Calu3 (cell line): ENCODE measurements around the gene NCCRP1. TPM values are rescaled to one million over a fixed set of nuclear protein-coding genes. Genes with fewer than 3 reads are reported as not detected.

Experiments used
- BruUV-seq: library from RNA; stranded (reverse); fragments of 400-500 nt; replicated peaks from 2 replicates; lab custom pipeline; 2021; lab: Mats Ljungman, UMichigan
- CTCF ChIA-PET: fragments of 300-600 bp; sonication (Branson Sonifier 250); formaldehyde crosslinking; loops from one replicate; lab custom pipeline; 2022; ENCODE audit warnings: antibody characterized with exemption; lab: Charles Lee
- DNase-seq: peaks from one replicate; pipeline ENCODE4 v3.0.0; 2022
- H3K27ac Mint-ChIP-seq: one replicate; pipeline ENCODE4 v1.8.0; 2022; ENCODE audit warnings: mixed read lengths; ENCODE audit not compliant: unreplicated experiment
- H3K27me3 Mint-ChIP-seq: one replicate; pipeline ENCODE4 v1.8.0; 2022; ENCODE audit warnings: mixed read lengths; ENCODE audit not compliant: unreplicated experiment
- H3K36me3 Mint-ChIP-seq: one replicate; pipeline ENCODE4 v1.8.0; 2022; ENCODE audit warnings: mild to moderate bottlenecking, moderate library complexity, mixed read lengths; ENCODE audit not compliant: insufficient read depth, unreplicated experiment
- H3K4me1 Mint-ChIP-seq: one replicate; pipeline ENCODE4 v1.8.0; 2022; ENCODE audit warnings: mild to moderate bottlenecking, low read depth, mixed read lengths; ENCODE audit not compliant: unreplicated experiment
- H3K4me3 Mint-ChIP-seq: one replicate; pipeline ENCODE4 v1.8.0; 2022; ENCODE audit warnings: mild to moderate bottlenecking, low read depth, moderate library complexity, mixed read lengths; ENCODE audit not compliant: unreplicated experiment
- H3K9me3 Mint-ChIP-seq: one replicate; pipeline ENCODE4 v1.8.0; 2022; ENCODE audit warnings: low read depth, mixed read lengths; ENCODE audit not compliant: unreplicated experiment
- CTCF ChIP-seq: fragments of 200-600 bp; IDR thresholded peaks from one replicate; pipeline ENCODE4 v1.8.0; 2022; ENCODE audit warnings: antibody characterized with exemption; ENCODE audit not compliant: unreplicated experiment
- intact Hi-C: fragments of 100-400 bp; cut with micrococcal nuclease; formaldehyde crosslinking; loops from one replicate; pipeline ENCODE4 v1.10.0; 2022; ENCODE audit not compliant: unreplicated experiment
- total RNA-seq: library from RNA; stranded (reverse); gene quantifications from 2 replicates; pipeline ENCODE4 v1.2.3, GENCODE V29; 2022

Gene NCCRP1
- total RNA-seq, 1 experiment from 2014 or later = 2.0 TPM

- Mint-ChIP-seq H3K27me3 (no peaks in the 10 kb centered on the region), H3K4me1 (no peaks in the 10 kb centered on the region), H3K4me3 (no peak overlapping the region), H3K27ac (no peak overlapping the region), H3K9me3 (no peaks in the 10 kb centered on the region), H3K36me3 (peaks cover 64% of the 10 kb centered on the region)
- TF ChIP-seq CTCF = no peak
- DNase-seq = no peak
- intact Hi-C loops = no loop called here
- CTCF ChIA-PET = no interaction called here
- no TSS peak for BruUV-seq
These were observed 13.7 kb upstream of the NCCRP1 start for GRCh38 chr19:39183104-39183503.

- H3K9me3 Mint-ChIP-seq = no peaks in the 10 kb centered on the region
- H3K36me3 Mint-ChIP-seq = peaks cover 38% of the 10 kb centered on the region
- no peak overlapping the region for H3K4me3 Mint-ChIP-seq
- CTCF ChIA-PET = interaction anchor here (0.6 kb wide), 1 partner anchor 13 kb away, joined by 3 read pairs; no protein-coding TSS in a partner anchor
- no peaks in the 10 kb centered on the region for H3K27me3 Mint-ChIP-seq
- intact Hi-C loops = no loop called here
- BruUV-seq = no TSS peak
- no peak for TF ChIP-seq CTCF
- H3K4me1 Mint-ChIP-seq = no peaks in the 10 kb centered on the region
- DNase-seq = no peak
- H3K27ac Mint-ChIP-seq = no peak overlapping the region
These were observed 10.4 kb upstream of the NCCRP1 start for GRCh38 chr19:39186391-39186790.

GRCh38 chr19:39187552-39187943 lies 9.2 kb upstream of the NCCRP1 start:
- no peak for TF ChIP-seq CTCF

GRCh38 chr19:39188960-39189359 lies 7.8 kb upstream of the NCCRP1 start:
- CTCF ChIA-PET = interaction anchor here (1.6 kb wide), 1 partner anchor 67 kb away, joined by 3 read pairs; no protein-coding TSS in a partner anchor
- BruUV-seq = no TSS peak

More at GRCh38 chr19:39187552-39187943, 9.2 kb upstream of the NCCRP1 start:
- no peak overlapping the region for H3K4me3 Mint-ChIP-seq
- no peaks in the 10 kb centered on the region for H3K4me1 Mint-ChIP-seq
- H3K36me3 Mint-ChIP-seq = peaks cover 26% of the 10 kb centered on the region
- H3K27ac Mint-ChIP-seq = peak overlapping the region; percentile 6
- H3K9me3 Mint-ChIP-seq = no peaks in the 10 kb centered on the region
- H3K27me3 Mint-ChIP-seq = no peaks in the 10 kb centered on the region
- BruUV-seq = no TSS peak
- CTCF ChIA-PET = interaction anchor here (1.6 kb wide), 1 partner anchor 65 kb away, joined by 3 read pairs; no protein-coding TSS in a partner anchor
- DNase-seq = no peak
- intact Hi-C loops = loop anchor here (1.0 kb wide), 1 partner anchor 65 kb away; no protein-coding TSS in a partner anchor

More at GRCh38 chr19:39188960-39189359, 7.8 kb upstream of the NCCRP1 start:
- DNase-seq = no peak
- H3K4me3 Mint-ChIP-seq = no peak overlapping the region
- no peaks in the 10 kb centered on the region for H3K9me3 Mint-ChIP-seq
- intact Hi-C loops = no loop called here
- peaks cover 24% of the 10 kb centered on the region for H3K36me3 Mint-ChIP-seq
- no peaks in the 10 kb centered on the region for H3K27me3 Mint-ChIP-seq
- H3K4me1 Mint-ChIP-seq = peaks cover 7% of the 10 kb centered on the region
- H3K27ac Mint-ChIP-seq = no peak overlapping the region
- no peak for TF ChIP-seq CTCF
